SK-N-SH (cell line): ENCODE results near the gene MIAT.

Experiments used
- CHD2 ChIP-seq: fragments of 150-350 bp; IDR thresholded peaks from 2 replicates; pipeline ENCODE4 v1.6.1; 2018; ENCODE audit warnings: low read length; ENCODE audit not compliant: partially characterized antibody
- CTCF ChIP-seq: fragments of 200-600 bp; sonication (generic); IDR thresholded peaks from 2 replicates; pipeline ENCODE4 v1.6.1; 2017; ENCODE audit warnings: antibody characterized with exemption, mild to moderate bottlenecking, moderate library complexity
- EP300 ChIP-seq, 2 experiments: IDR thresholded peaks; 2 replicates each; pipeline versions ENCODE4 v1.4.0 to v1.6.1; 2012; ENCODE audit warnings: borderline replicate concordance in 1 of 2, low read depth in 1 of 2, low read length in 1 of 2
- FOSL2 ChIP-seq: IDR thresholded peaks from 2 replicates; pipeline ENCODE4 v1.4.0; 2012; ENCODE audit warnings: low read depth, mild to moderate bottlenecking, moderate library complexity, borderline replicate concordance
- FOXM1 ChIP-seq: IDR thresholded peaks from 2 replicates; pipeline ENCODE4 v1.4.0; 2012; ENCODE audit warnings: low read depth, mild to moderate bottlenecking
- MXI1 ChIP-seq: IDR thresholded peaks from 2 replicates; pipeline ENCODE4 v1.6.1; 2012; ENCODE audit warnings: mild to moderate bottlenecking, low read depth, low read length, improper control_type of control experiment
- POLR2AphosphoS5 ChIP-seq: IDR thresholded peaks from 2 replicates; pipeline ENCODE4 v1.6.1; 2012; ENCODE audit warnings: low read depth, low read length
- RFX5 ChIP-seq: IDR thresholded peaks from 2 replicates; pipeline ENCODE4 v1.6.1; 2012; ENCODE audit warnings: mild to moderate bottlenecking, improper control_type of control experiment, low read length
- USF2 ChIP-seq: fragments of 150-350 bp; IDR thresholded peaks from 2 replicates; pipeline ENCODE4 v1.6.1; 2017; ENCODE audit warnings: antibody characterized with exemption, low read length, low read depth, borderline replicate concordance
- YY1 ChIP-seq: IDR thresholded peaks from 2 replicates; pipeline ENCODE4 v1.4.0; 2012; ENCODE audit warnings: low read depth, mild to moderate bottlenecking
- ZBTB33 ChIP-seq: IDR thresholded peaks from 2 replicates; pipeline ENCODE4 v1.4.0; 2012; ENCODE audit warnings: low read depth, borderline replicate concordance

- TF ChIP-seq ZBTB33 = no peak
- TF ChIP-seq CTCF = no peak
- TF ChIP-seq MXI1 = no peak
- TF ChIP-seq CHD2 = no peak
- no peak for TF ChIP-seq FOXM1
- no peak for TF ChIP-seq YY1
- TF ChIP-seq EP300 (IDR thresholded peaks at IDR 0.05; ENCODE audit: borderline replicate concordance in 1 of 2, low read depth in 1 of 2, low read length in 1 of 2) = no peak
- TF ChIP-seq RFX5 = no peak
- TF ChIP-seq POLR2AphosphoS5 = no peak
- TF ChIP-seq USF2 = no peak
- no peak for TF ChIP-seq FOSL2
Observed at GRCh38 chr22:26609287-26609686, 48.1 kb upstream of the MIAT start.
